CD4-positive, alpha-beta T cell (primary cell): ENCODE measurements around the gene SBK1. TPM values are rescaled to one million over a fixed set of nuclear protein-coding genes. Genes with fewer than 3 reads are reported as not detected.
A peak's percentile ranks its signal among the peaks of the same experiment; 100 is the strongest.

Experiments
- ATAC-seq: fragments of 200-7000 bp; cut with Tn5 transposase; one replicate; pipeline ENCODE4 v1.10.0; 2022; ENCODE audit warnings: mild to moderate bottlenecking; ENCODE audit not compliant: poor library complexity
- CTCF ChIA-PET: fragments of 350-600 bp; sonication (Branson Sonifier 250); formaldehyde crosslinking; loops from one replicate; lab custom pipeline; 2021; ENCODE audit warnings: antibody characterized with exemption, inconsistent platforms; lab: Charles Lee
- POLR2A ChIA-PET: fragments of 350-600 bp; sonication (Branson Sonifier 250); formaldehyde crosslinking; loops from one replicate; lab custom pipeline; 2021; ENCODE audit warnings: antibody characterized with exemption, inconsistent platforms; lab: Charles Lee
- DNase-seq, 14 experiments: peaks; one replicate each; pipeline ENCODE4 v3.0.0-alpha.2; 2013 to 2020; ENCODE audit warnings: mixed read lengths in 2 of 14
- H3K27ac ChIP-seq, 2 donors: one replicate each; pipeline versions ENCODE4 v1.5.1 to v1.7.0; 2013; ENCODE audit warnings: low read length in 2 of 2, low read depth in 1 of 2, mild to moderate bottlenecking in 1 of 2
- H3K27me3 ChIP-seq, 2 experiments: 1 replicate in 1 of 2; 2 replicates in 1 of 2; pipeline versions ENCODE4 v1.6.1 to v1.7.0; 2013; ENCODE audit warnings: low read length in 2 of 2, control low read depth in 1 of 2, mild to moderate bottlenecking in 1 of 2, moderate library complexity in 1 of 2; ENCODE audit not compliant: insufficient read depth in 2 of 2, control insufficient read depth in 1 of 2
- H3K36me3 ChIP-seq: one replicate; pipeline ENCODE4 v1.6.1; 2013; ENCODE audit warnings: low read length, control low read depth; ENCODE audit not compliant: insufficient read depth
- H3K4me1 ChIP-seq: one replicate; pipeline ENCODE4 v1.6.1; 2013; ENCODE audit warnings: low read length, control low read depth; ENCODE audit not compliant: insufficient read depth
- H3K4me3 ChIP-seq: one replicate; pipeline ENCODE4 v1.5.1; 2013; ENCODE audit warnings: mild to moderate bottlenecking, low read length, moderate library complexity
- H3K9me3 ChIP-seq, 2 experiments: 1 replicate in 1 of 2; 2 replicates in 1 of 2; pipeline versions ENCODE4 v1.6.1 to v1.7.0; 2013; ENCODE audit warnings: low read length in 2 of 2, mild to moderate bottlenecking in 2 of 2, control low read depth in 1 of 2, moderate library complexity in 1 of 2; ENCODE audit not compliant: control insufficient read depth in 1 of 2, insufficient read depth in 1 of 2
- H3K27ac Mint-ChIP-seq: one replicate; pipeline ENCODE4 v1.8.0; 2020; ENCODE audit warnings: mixed read lengths
- H3K27me3 Mint-ChIP-seq: one replicate; pipeline ENCODE4 v1.8.0; 2021; ENCODE audit warnings: mixed read lengths
- H3K36me3 Mint-ChIP-seq: one replicate; pipeline ENCODE4 v1.8.0; 2021; ENCODE audit warnings: low read depth, mixed read lengths
- H3K4me1 Mint-ChIP-seq: one replicate; pipeline ENCODE4 v1.8.0; 2021; ENCODE audit warnings: low read depth, mixed read lengths
- H3K4me3 Mint-ChIP-seq: one replicate; pipeline ENCODE4 v1.8.0; 2020; ENCODE audit warnings: mild to moderate bottlenecking, mixed read lengths
- H3K9me3 Mint-ChIP-seq: one replicate; pipeline ENCODE4 v1.8.0; 2020; ENCODE audit warnings: mixed read lengths
- CTCF ChIP-seq: fragments of 200-600 bp; IDR thresholded peaks from one replicate; pipeline ENCODE4 v1.8.0; 2022; ENCODE audit warnings: antibody characterized with exemption, mild to moderate bottlenecking
- intact Hi-C, 2 experiments: fragments of 100-400 bp; cut with DNase I in 1 of 2; cut with micrococcal nuclease in 1 of 2; formaldehyde crosslinking; loops; one replicate each; pipeline versions ENCODE4 v1.15.1 to v1.9.0; 2023 to 2025; cut with DNase I, micrococcal nuclease
- total RNA-seq, 174 experiments: library from RNA in 2 of 174; stranded (reverse) in 2 of 174; gene quantifications; one replicate each; pipeline ENCODE4 v1.2.3 and lab custom pipeline; 2021 to 2026

SBK1 gene
- total RNA-seq, 2 experiments from 2014 or later, result 13.0 to 13.5 TPM

GRCh38 chr16:28301620-28302019 lies 9.3 kb downstream of the SBK1 start:
- intact Hi-C loops, result no loop called here
- ATAC-seq (no peak), DNase-seq (no peak)
- H3K27me3 Mint-ChIP-seq, result no peaks in the 10 kb centered on the region
- Histone ChIP-seq H3K27me3 (no peaks in the 10 kb centered on the region), H3K9me3 (no peaks in the 10 kb centered on the region), H3K4me3 (no peak overlapping the region), H3K36me3 (no peaks in the 10 kb centered on the region), H3K4me1 (peaks cover 59% of the 10 kb centered on the region), H3K27ac (no peak overlapping the region)
- POLR2A ChIA-PET, result interaction anchor here (2.0 to 7.4 kb wide), 2 partner anchors 8 to 9 kb away, joined by 6 to 50 read pairs; partner anchors contain the start of gene SBK1
- H3K4me1 Mint-ChIP-seq, result peaks cover 65% of the 10 kb centered on the region
- peaks cover 52% of the 10 kb centered on the region for H3K36me3 Mint-ChIP-seq
- no peaks in the 10 kb centered on the region for H3K9me3 Mint-ChIP-seq
- H3K4me3 Mint-ChIP-seq, result no peak overlapping the region
- peak overlapping the region; percentile 36 for H3K27ac Mint-ChIP-seq
- CTCF ChIA-PET, result no interaction called here
- no peak for TF ChIP-seq CTCF

- H3K9me3 ChIP-seq, result no peaks in the 10 kb centered on the region
- ChIA-PET POLR2A (interaction anchor here (2.6 kb wide), 1 partner anchor 11 kb away, joined by 10 read pairs; the partner anchor contains the start of gene SBK1), CTCF (no interaction called here)
- peaks cover 43% of the 10 kb centered on the region for H3K36me3 Mint-ChIP-seq
- no peak for TF ChIP-seq CTCF
- H3K27ac Mint-ChIP-seq, result peak overlapping the region; percentile 40
- ATAC-seq (no peak), DNase-seq (no peak)
- no peaks in the 10 kb centered on the region for H3K9me3 Mint-ChIP-seq
- H3K4me1 ChIP-seq, result peaks cover 44% of the 10 kb centered on the region
- H3K27me3 Mint-ChIP-seq, result no peaks in the 10 kb centered on the region
- no peak overlapping the region for H3K4me3 Mint-ChIP-seq
- H3K27ac ChIP-seq, result no peak overlapping the region
- H3K27me3 ChIP-seq, result no peaks in the 10 kb centered on the region
- intact Hi-C loops, result no loop called here
- no peak overlapping the region for H3K4me3 ChIP-seq
- H3K36me3 ChIP-seq, result no peaks in the 10 kb centered on the region
- peaks cover 56% of the 10 kb centered on the region for H3K4me1 Mint-ChIP-seq
Measured at GRCh38 chr16:28303132-28303531, 10.8 kb downstream of the SBK1 start.

- ATAC-seq, result peak; percentile 34
- Histone ChIP-seq H3K27me3 (no peaks in the 10 kb centered on the region), H3K4me3 (no peak overlapping the region), H3K9me3 (no peaks in the 10 kb centered on the region), H3K27ac (no peak overlapping the region), H3K4me1 (peaks cover 39% of the 10 kb centered on the region), H3K36me3 (no peaks in the 10 kb centered on the region)
- DNase-seq, result no peak
- H3K4me3 Mint-ChIP-seq, result no peak overlapping the region
- H3K27ac Mint-ChIP-seq, result peak overlapping the region; percentile 65
- no peaks in the 10 kb centered on the region for H3K27me3 Mint-ChIP-seq
- no peak for TF ChIP-seq CTCF
- peaks cover 46% of the 10 kb centered on the region for H3K36me3 Mint-ChIP-seq
- H3K4me1 Mint-ChIP-seq, result peaks cover 57% of the 10 kb centered on the region
- ChIA-PET POLR2A (interaction anchor here (0.5 to 2.6 kb wide), 4 partner anchors 8 to 643 kb away, joined by 3 to 10 read pairs (median 3); partner anchors contain the start of gene SBK1), CTCF (no interaction called here)
- no peaks in the 10 kb centered on the region for H3K9me3 Mint-ChIP-seq
- intact Hi-C loops, result no loop called here
Measured at GRCh38 chr16:28304214-28304613, 11.9 kb downstream of the SBK1 start.
